ENCODE measurements around the gene PUS1.

GRCh38 chr12:131921866-131922769 is 7.0 kb upstream of the PUS1 start:
- TF ChIP-seq BRCA1 (IDR thresholded peaks at IDR 0.05; ENCODE audit: low read depth, low read length) (no peak), CTCF (IDR thresholded peaks at IDR 0.05 in 2 of 3, conservative IDR thresholded peaks at IDR 0.05 in 1 of 3; ENCODE audit: control insufficient read depth in 2 of 3, extremely low read depth in 1 of 3, insufficient read depth in 1 of 3, low read depth in 3 of 3, low read length in 3 of 3) (no peak), EZH2 (IDR thresholded peaks at IDR 0.05; ENCODE audit: borderline replicate concordance, control insufficient read depth, low read depth, low read length) (no peak), TCF12 (IDR thresholded peaks at IDR 0.05; ENCODE audit: low read depth, low read length) (no peak), ZBTB33 (IDR thresholded peaks at IDR 0.05) (no peak), RCOR1 (conservative IDR thresholded peaks at IDR 0.05; ENCODE audit: low read depth, low read length) (no peak), FOXM1 (IDR thresholded peaks at IDR 0.05; ENCODE audit: low read depth, low read length) (no peak), ZNF622 (IDR thresholded peaks at IDR 0.05) (no peak), TARDBP (IDR thresholded peaks at IDR 0.05; ENCODE audit: borderline replicate concordance) (no peak), PKNOX1 (IDR thresholded peaks at IDR 0.05) (no peak), YY1 (IDR thresholded peaks at IDR 0.05; ENCODE audit: low read depth, low read length) (no peak), KDM1A (IDR thresholded peaks at IDR 0.05; ENCODE audit: borderline replicate concordance) (no peak)

All from GM12878 (cell line).